ENCODE results near the gene WDR46.

The WDR46 gene

GRCh38 chr6:33288921-33289783, at the start of gene WDR46, which contains the start of gene PFDN6:
WDR46 (minus strand) TSS chr6:33289239; CDS start chr6:33289170, 69 bp downstream.
PFDN6 (plus strand) TSS chr6:33289601; CDS start chr6:33289857, 256 bp downstream.
- DNase-seq (ENCODE audit: low read depth): peak; percentile 75

GRCh38 chr6:33336495-33336894, 47.5 kb upstream of the WDR46 start:
- DNase-seq (ENCODE audit: low read depth): no peak

GRCh38 chr6:33335916-33336315, 46.9 kb upstream of the WDR46 start:
- DNase-seq (ENCODE audit: low read depth): no peak

- no peak for DNase-seq (ENCODE audit: low read depth)
Observed at GRCh38 chr6:33333666-33334065, 44.6 kb upstream of the WDR46 start.

- no peak for DNase-seq (ENCODE audit: low read depth)
Observed at GRCh38 chr6:33330736-33331135, 41.7 kb upstream of the WDR46 start.

- DNase-seq (ENCODE audit: low read depth): no peak
Observed at GRCh38 chr6:33329058-33329457, 40.0 kb upstream of the WDR46 start.

GRCh38 chr6:33324125-33324524, 35.1 kb upstream of the WDR46 start:
- DNase-seq (ENCODE audit: low read depth): no peak

GRCh38 chr6:33323623-33323948, 34.5 kb upstream of the WDR46 start:
- no peak for DNase-seq (ENCODE audit: low read depth)

GRCh38 chr6:33321227-33321626, 32.2 kb upstream of the WDR46 start:
- DNase-seq (ENCODE audit: low read depth): no peak

GRCh38 chr6:33320315-33321181, 31.5 kb upstream of the WDR46 start:
- DNase-seq (ENCODE audit: low read depth): no peak

GRCh38 chr6:33319939-33320314, 30.9 kb upstream of the WDR46 start:
- DNase-seq (ENCODE audit: low read depth): no peak

GRCh38 chr6:33318426-33319073, 29.5 kb upstream of the WDR46 start:
- no peak for DNase-seq (ENCODE audit: low read depth)

- DNase-seq (ENCODE audit: low read depth): peak; percentile 93
Observed at GRCh38 chr6:33317669-33318425, 28.8 kb upstream of the WDR46 start, which contains the start of gene ZBTB22. ZBTB22 (minus strand) TSS chr6:33317744; CDS start chr6:33316916, 828 bp downstream.

- DNase-seq (ENCODE audit: low read depth): no peak
Observed at GRCh38 chr6:33317419-33317668, 28.3 kb upstream of the WDR46 start.

GRCh38 chr6:33316603-33317418, 27.8 kb upstream of the WDR46 start:
- DNase-seq (ENCODE audit: low read depth): no peak

GRCh38 chr6:33315793-33316602, 27.0 kb upstream of the WDR46 start:
- no peak for DNase-seq (ENCODE audit: low read depth)

GRCh38 chr6:33314943-33315792, 26.1 kb upstream of the WDR46 start:
- no peak for DNase-seq (ENCODE audit: low read depth)

GRCh38 chr6:33314515-33314942, 25.5 kb upstream of the WDR46 start:
- peak; percentile 78 for DNase-seq (ENCODE audit: low read depth)

Measured in T-helper 22 cell (primary cell).